Measurements from ENCODE around the gene MYH10.
"Not testable (repeated sequence)": the region's sequence is repeated elsewhere in the genome, so short reads cannot be mapped to it uniquely, and the experiment has no call there.

MYH10 gene

DNA sequence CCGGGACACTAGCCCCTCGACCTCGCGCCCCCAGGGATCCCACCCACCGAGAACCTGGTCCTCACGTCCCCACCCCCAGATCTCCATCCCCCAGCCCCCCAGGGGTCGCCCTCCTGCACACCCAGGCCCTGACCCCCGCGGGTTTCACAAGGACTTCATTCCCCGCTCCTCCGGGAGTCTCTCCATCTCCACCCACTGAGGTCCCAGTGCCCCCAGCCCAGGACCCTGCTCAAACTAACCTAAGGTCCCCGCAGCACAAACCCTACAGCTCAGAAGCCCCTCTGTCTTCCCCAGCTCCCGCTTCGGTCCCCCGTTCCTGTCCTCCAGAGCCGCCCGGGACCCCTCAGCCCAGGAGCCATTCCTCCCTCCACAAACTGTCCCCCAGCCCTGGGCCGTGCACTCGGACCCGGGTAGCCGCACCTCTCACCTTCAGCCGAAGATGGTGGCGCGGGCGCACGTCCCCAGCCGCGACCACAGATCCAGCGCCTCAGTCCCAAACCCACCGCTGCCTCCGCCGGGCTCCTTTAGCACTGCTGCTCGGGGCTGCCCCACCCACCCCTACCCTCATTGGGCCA, at the start of gene MYH10:
Gene MYH10, minus strand, starts transcription at position 499 of the 575 bp plus-strand sequence. CDS start 7,479 bp downstream, outside the sequence.
- no peak for DNase-seq (ENCODE audit: low read depth in 1 of 2, low spot score in 1 of 2)

DNA sequence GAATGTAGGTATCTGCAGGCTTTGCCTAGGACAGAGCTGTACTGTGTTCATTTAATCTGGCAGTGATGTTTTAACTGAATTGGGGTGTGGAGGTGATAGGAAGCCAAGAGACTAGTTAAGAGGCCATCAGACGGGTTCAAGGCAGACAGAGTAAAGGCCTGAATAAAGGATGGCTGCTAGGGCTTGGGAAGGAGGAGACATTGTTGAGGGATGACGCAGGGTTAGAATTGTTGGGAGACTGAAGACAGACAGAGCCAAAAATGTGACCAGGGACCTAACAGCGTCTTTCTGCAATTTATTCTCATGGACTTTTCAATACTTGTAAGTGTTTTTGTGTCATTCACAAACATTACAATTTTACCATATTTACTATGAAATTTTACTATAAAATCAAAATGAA, 48.6 kb upstream of the MYH10 start:
- no peak for DNase-seq (ENCODE audit: low read depth in 1 of 2, low spot score in 1 of 2)

DNA sequence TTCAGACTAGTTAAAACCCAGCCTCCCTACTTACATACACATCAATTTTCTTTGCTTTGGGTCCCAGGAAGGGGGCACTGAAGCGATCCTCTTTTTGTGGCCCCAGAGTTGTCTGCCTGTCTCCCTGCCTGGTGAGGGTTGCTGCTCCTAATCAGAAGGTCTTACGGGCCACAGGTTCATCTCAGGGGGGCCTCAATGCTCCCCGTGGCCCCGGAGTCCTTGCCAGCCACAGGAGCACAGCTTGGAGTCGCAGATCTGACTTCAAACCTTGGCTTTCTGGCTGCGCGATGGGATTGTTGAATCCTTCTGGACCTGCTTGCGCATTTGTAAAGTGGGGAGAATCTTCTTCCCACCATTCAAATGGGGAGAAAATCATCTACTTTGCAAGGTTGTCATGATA, 44.8 kb upstream of the MYH10 start:
- DNase-seq (ENCODE audit: low read depth in 1 of 2, low spot score in 1 of 2): no peak

GRCh38 chr17:8674344-8675305, 44.1 kb upstream of the MYH10 start:
- no peak for DNase-seq (ENCODE audit: low read depth in 1 of 2, low spot score in 1 of 2)

GRCh38 chr17:8673612-8674011, 43.1 kb upstream of the MYH10 start:
- no peak for DNase-seq (ENCODE audit: low read depth in 1 of 2, low spot score in 1 of 2)

DNA sequence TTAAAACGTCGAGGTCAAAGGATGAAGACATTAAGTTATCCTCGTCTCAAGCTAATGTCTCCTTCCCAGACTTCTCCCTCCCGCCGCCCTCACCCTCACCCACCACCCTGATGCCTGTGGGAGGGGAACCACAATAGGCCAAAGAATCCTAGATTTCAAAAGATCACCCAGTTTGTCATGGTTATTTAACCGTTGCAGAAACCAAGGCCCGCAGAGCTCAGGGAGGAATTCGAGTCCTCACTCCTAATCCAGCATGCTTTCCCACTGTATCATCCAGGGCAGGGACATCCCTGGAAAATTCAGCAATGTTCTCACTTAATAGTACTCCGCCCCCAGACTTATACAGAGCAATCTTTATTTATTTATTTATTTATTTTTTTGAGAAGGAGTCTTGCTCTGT, 41.8 kb upstream of the MYH10 start:
- no peak for DNase-seq (ENCODE audit: low read depth in 1 of 2, low spot score in 1 of 2)

DNA sequence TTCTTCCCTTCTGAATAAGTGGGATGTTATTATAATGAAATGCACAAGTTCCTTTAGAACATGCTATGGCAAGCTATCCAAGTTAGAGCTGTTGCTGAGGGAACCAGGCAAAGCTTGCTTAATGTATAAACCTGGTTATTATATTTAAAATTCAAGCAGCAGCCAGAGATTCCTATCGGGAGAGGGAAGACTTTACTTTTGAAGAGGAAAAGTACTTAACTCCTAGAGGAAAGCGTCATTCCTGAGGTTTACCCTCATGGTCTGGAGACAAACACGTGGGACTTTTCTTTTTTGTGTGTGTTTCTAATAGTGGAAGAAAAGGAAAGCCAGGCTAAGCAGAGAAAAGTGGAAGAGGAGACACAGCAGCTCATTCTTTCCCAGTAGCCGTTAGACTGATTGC, 39.9 kb upstream of the MYH10 start:
- DNase-seq (ENCODE audit: low read depth in 1 of 2, low spot score in 1 of 2): no peak

DNA sequence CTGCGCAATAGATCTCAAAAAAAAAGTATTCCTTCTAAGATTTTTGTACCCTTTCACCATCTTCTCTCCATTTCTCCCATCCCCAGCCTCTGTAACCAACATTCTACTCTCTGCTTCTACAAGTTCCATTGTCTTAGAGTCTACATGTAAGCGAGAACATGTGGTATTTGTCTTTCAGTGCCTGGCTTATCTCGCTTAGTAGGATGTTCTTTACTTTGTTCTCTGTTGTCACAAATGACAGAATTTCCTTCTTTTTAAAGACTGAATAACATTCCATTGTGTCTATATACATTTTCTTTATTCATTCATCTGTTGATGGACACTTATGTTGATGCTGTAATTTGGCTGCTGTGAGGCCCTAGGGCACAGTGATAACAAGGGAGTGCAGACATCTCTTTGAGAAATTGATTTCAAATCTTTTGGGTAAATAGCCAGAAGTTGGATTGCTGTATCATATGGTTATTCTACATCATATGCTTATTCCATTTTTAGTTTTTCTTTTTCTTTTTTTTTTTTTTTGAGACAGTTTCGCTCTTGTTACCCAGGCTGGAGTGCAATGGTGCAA, 37.7 kb upstream of the MYH10 start:
- no peak for DNase-seq (ENCODE audit: low read depth in 1 of 2, low spot score in 1 of 2)

DNA sequence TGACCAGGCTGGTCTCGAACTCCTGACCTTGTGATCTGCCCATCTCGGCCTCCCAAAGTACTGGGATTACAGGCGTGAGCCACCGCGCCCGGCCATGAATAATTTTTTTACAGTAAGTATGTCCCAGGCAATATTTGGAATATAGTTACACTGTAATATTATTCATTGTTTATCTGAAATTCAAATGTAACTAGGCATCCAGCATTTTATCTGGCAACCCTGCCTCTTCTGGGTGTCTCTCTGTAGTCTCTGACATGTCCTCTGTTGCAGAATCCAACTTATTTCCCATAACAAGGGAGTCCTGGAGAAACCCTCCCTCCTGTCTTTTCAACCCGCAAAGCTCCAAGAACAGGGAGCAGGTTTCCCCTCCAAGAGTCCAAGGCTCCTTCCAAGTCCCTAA, 36.9 kb upstream of the MYH10 start:
- no peak for DNase-seq (ENCODE audit: low read depth in 1 of 2, low spot score in 1 of 2)

DNA sequence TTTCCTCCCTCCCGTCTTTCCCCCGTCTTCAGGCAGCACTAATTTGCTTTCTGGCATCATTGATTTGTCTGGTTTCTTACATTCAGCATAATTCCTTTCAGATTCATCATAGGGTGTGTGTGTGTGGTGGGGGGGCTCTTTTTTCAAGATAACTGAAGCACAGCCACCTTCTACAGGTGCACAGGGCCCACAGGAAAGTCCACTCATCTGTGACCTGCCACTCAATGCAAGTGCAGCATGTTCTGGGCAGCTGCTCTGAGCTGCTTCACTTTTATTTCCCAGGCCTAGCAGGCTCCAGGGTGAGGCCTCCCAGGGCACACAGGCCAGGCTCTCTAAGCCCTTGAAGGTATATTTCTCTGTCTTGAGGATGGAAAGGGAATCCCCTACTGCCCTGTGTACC, 35.2 kb upstream of the MYH10 start:
- DNase-seq (ENCODE audit: low read depth in 1 of 2, low spot score in 1 of 2): no peak

DNA sequence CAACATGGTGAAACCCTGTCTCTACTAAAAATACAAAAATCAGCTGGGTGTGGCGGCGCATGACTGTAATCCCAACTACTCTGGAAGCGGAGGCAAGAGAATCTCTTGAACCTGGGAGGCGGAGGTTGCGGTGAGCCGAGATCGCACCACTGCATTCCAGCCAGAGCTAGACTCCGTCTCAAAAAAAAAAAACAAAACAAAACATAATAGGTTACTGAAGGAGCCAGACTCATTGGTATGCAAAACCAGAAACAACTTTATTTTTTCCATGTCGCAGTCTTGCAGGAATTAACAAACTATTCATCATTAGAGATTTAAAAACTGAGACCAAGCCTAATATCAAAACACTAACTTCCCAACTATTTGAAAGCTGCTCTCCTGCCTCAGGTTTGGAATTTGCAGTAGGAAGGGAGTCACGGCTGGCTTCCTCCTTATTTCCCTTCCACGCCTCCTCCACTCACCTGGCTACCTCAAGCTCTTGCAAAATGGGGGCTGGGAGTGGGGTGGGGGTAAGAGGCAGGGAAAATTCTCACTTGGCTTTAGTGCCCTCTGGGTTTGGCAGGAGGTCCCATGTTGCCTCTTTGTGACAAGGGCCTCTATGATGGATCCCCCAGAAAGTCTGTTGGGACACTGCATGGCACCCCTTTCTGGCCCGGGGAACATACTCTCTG, 34.1 kb upstream of the MYH10 start:
- DNase-seq (ENCODE audit: low read depth in 1 of 2, low spot score in 1 of 2): no peak

DNA sequence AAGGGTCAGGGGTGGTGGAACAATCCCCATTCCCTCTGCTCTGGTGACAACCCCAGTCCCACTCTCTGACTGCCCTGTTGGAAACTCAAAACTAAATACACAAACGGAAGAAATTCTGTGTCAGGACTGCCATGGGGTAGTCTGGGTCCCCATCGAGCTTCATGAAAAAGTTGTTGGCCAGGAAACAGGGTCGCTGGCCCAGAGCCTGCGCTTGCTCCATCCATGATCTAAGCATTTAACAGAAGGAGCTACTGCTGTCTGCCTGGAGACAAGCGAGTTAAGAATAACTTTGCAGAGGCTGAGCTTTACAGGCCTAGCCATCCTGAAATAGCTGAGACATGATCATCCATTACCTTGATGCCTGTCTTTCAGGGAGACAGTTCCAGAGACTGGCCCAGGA, 32.4 kb upstream of the MYH10 start:
- DNase-seq (ENCODE audit: low read depth in 1 of 2, low spot score in 1 of 2): no peak

- DNase-seq (ENCODE audit: low read depth in 1 of 2, low spot score in 1 of 2): no peak
Observed at GRCh38 chr17:8662076-8662831, 31.7 kb upstream of the MYH10 start.

DNA sequence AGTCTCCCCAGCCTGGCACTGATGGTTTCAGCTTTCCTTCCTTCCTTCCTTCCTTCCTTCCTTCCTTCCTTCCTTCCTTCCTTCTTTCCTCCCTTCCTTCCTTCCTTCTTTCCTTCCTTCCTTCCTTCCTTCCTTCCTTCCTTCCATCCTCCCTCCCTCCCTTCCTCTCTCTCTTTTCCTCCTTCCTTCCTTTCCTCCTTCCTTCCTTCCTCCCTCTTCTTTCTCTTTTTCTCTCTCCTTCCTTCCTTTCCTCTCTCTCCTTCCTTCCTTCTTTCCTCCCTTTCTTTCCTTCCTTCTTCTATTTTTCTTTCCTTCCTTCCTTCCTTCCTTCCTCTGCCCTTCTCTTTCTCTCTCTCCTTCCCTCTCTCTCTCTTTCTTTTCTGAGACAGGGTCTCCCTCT, 30.2 kb upstream of the MYH10 start:
- DNase-seq (ENCODE audit: low read depth in 1 of 2, low spot score in 1 of 2): not testable (repeated sequence)

DNA sequence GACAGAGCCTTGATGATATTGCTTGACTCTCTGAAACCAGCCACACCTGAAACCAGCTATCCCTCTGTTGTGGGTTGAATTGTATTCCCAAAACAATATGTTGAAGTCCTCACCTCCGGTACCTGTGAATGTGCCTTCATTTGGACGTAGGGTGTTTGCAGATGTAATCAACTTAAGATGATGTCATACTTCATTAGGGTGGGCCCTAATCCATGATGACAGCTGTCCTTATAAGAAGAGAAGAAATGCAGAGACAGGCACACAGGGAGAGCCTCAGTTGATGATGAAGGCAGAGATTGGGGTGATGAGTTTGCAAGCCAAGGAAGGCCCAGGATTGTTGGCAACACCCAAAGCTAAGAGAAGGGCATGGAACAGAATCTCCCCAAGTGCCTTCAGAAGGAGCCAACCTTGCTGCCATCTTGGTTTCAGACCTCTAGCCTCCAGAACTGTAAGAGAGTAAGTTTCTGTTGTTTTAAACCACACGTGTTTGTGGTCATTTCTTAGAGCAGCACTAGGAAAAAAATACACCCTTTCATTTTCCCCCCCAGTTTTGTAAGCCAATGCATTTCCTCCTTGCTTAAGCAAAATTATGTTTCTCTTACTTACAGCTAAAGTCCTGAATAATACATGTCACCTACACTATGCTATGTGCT, 29.4 kb upstream of the MYH10 start:
- no peak for DNase-seq (ENCODE audit: low read depth in 1 of 2, low spot score in 1 of 2)

DNA sequence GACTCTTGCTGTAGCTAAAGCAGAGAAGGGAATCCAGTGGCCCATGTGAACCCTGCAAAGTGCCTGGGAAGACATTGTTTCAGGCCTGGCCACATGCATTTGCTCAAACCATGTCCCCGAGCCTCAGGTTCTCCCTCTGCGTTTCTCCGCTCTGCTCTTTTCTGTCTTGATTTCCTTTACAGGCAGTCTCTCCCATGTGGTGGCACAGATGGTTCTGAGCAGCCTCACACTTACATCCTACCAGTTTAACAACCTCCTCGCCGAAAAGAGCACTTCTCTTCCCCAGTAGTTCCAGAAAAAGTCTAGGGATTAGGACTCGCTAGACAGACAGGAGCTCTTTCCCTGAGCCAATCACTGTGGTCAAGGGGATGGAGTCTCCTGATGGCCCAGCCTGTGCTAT, 28.3 kb upstream of the MYH10 start:
- DNase-seq (ENCODE audit: low read depth in 1 of 2, low spot score in 1 of 2): no peak

DNA sequence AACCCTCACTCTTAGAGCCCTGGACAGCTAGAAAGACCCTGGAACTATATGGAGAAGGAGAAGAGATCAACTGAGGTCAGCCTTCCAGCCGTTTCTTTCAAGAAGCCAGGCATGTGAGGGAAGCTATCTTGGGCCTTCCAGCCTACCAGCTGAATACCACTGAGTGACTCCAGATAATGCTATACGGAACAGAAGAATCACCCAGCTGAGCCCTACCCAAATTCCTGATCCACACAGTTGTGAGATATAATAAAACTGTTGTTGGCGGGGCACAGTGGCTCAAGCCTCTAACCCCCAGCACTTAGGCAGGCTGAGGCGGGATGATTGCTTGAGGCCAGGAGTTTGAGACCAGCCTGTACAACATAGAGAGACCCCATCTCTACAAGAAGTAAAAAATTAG, 26.2 kb upstream of the MYH10 start:
- no peak for DNase-seq (ENCODE audit: low read depth in 1 of 2, low spot score in 1 of 2)

GRCh38 chr17:8654822-8655221, 24.3 kb upstream of the MYH10 start:
- DNase-seq (ENCODE audit: low read depth in 1 of 2, low spot score in 1 of 2): no peak

- no peak for DNase-seq (ENCODE audit: low read depth in 1 of 2, low spot score in 1 of 2)
Observed at GRCh38 chr17:8651013-8651412, 20.5 kb upstream of the MYH10 start.

DNA sequence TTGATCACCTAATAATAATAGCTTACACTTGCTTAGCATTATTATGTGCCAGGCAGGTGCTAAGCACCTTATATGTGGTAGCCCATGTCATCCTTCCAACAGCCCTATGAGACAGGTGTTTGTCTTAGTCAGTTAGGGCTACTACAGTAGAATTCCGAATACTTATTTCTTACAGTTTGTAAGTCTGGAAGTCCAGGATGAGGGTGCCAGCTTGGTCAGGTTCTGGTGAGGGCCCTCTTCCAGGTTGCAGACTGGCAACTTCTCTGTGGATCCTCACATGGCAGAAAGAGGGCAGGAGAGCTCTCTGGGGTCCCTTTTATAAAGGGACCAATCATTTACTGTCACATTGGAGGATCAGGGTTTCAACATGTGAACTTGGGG, 19.6 kb upstream of the MYH10 start:
- no peak for DNase-seq (ENCODE audit: low read depth in 1 of 2, low spot score in 1 of 2)
